ENCODE data around the gene YTHDF1. TPM values are rescaled to one million over a fixed set of nuclear protein-coding genes. Genes with fewer than 3 reads are reported as not detected.

Gene YTHDF1
- total RNA-seq, 1 donor: 30.7 TPM

DNA sequence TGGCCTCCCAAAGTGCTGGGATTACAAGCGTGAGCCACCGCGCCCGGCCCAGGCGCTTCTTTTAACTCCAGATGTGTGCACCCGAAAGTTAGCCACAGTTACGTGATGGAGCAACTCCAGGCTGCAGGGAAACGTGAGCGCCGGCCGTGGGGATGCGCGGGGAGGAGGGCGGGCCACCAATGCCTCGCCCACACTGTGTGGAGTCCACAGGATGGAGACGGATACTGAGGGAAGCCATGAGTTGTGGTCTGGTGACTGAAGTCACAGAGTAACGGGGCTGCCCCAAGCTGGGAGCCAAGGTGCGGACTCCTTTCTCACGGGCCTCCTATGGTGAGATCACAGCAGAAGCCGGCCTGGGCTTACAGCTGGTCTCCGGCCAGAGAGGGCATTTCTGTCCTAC lies 23.2 kb downstream of the YTHDF1 start:
- TF ChIP-seq, protein P1, sequence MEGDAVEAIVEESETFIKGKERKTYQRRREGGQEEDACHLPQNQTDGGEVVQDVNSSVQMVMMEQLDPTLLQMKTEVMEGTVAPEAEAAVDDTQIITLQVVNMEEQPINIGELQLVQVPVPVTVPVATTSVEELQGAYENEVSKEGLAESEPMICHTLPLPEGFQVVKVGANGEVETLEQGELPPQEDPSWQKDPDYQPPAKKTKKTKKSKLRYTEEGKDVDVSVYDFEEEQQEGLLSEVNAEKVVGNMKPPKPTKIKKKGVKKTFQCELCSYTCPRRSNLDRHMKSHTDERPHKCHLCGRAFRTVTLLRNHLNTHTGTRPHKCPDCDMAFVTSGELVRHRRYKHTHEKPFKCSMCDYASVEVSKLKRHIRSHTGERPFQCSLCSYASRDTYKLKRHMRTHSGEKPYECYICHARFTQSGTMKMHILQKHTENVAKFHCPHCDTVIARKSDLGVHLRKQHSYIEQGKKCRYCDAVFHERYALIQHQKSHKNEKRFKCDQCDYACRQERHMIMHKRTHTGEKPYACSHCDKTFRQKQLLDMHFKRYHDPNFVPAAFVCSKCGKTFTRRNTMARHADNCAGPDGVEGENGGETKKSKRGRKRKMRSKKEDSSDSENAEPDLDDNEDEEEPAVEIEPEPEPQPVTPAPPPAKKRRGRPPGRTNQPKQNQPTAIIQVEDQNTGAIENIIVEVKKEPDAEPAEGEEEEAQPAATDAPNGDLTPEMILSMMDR (IDR thresholded peaks at IDR 0.05; ENCODE audit: insufficient read depth, low read depth, low read length): no peak
- no peak overlapping the region for H3K4me3 ChIP-seq (ENCODE audit: low read depth, low read length)
- no peak for DNase-seq (ENCODE audit: low read depth)

DNA sequence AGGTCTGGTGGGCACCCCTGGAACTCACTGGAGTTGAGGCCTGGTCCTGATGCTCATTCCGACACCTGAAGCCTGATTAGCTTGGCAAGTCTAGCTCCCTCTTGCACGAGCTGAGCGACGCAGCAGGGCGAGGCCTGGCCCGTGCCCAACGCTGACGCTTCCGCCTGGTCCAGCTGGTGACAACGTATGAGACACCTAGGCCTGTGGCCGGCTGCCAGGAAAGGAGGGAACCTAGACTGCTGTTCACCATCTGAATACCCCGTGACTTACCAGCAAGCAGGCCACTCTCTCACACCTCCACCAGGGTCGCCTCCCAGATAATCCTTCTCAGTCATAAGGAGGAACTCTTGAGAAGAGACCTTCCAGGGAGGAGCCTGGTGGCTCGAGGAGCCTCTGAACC lies 24.5 kb downstream of the YTHDF1 start:
- H3K4me3 ChIP-seq (ENCODE audit: low read depth, low read length): no peak overlapping the region
- no peak for DNase-seq (ENCODE audit: low read depth)
- TF ChIP-seq, protein P1 (IDR thresholded peaks at IDR 0.05; ENCODE audit: insufficient read depth, low read depth, low read length): no peak

DNA sequence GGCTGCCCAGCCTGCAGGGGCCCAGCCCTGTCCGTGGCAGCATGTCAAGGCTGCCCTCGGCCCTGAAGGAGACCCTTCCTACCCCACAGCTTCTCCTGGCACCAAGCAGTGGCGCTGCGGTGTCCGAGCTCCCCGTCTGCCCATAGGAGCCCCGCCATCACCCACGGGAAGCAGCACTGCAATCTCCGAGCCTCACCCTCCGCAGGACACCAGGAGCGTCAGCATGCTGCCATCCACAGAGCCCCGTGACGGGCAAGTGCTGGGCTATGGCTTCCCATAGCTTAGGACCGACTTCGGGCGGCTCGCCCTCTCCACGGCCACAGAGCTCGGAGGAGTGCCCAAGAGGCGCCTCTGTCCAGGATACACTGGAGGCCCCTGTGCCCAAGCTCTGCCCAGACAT lies 25.1 kb downstream of the YTHDF1 start:
- no peak overlapping the region for H3K4me3 ChIP-seq (ENCODE audit: low read depth, low read length)
- no peak for DNase-seq (ENCODE audit: low read depth)
- TF ChIP-seq, protein P1 (IDR thresholded peaks at IDR 0.05; ENCODE audit: insufficient read depth, low read depth, low read length): no peak

DNA sequence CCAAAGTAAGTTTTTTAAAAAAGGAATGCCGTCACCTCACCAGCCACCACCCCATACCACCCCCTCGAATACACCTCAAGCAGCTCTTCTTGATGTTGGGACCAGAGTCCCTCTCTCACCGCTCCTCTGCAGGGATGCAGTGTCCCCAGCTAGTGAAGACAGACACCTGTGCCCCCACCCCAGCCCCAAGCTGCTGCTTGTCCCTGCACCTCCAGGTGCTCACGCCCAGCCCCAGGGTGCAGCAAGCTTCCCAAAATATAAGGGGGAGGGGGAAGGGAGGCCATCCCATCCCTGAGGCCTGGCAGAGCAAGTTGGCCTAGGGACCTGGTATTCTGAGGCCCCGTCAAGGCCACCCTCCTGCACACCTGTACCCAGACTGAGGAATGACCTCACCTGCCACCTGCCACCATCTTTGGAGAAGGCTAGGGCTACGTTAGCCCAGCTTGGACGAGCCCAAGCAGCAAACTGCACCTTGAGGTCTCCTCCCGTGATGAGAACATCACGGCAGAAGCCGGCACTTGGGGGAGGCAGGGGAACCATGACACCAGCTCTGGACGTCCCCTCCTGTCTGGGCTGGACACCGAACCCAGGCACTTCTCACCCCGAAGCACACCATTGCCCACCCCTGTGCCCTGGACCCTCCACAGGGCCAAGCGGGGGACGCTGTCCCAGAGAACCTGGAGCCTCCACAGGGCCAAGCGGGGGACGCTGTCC lies 25.9 kb downstream of the YTHDF1 start:
- no peak for DNase-seq (ENCODE audit: low read depth)
- TF ChIP-seq, protein P1 (IDR thresholded peaks at IDR 0.05; ENCODE audit: insufficient read depth, low read depth, low read length): no peak
- no peak overlapping the region for H3K4me3 ChIP-seq (ENCODE audit: low read depth, low read length)

DNA sequence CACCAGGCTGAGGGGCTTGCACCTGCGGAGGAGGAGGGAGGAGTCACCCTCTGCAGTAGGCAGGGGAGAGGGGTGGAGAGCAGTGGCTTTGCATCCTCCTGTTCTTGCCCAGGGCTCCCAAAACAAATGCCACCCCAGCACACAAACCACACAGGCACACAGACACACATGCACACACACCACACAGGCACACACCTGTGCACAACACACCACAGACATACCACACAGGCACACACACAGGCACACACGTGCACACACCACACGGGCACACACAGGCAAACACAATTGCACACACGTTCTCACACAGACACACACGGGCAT lies 26.6 kb downstream of the YTHDF1 start:
- TF ChIP-seq, protein P1 (IDR thresholded peaks at IDR 0.05; ENCODE audit: insufficient read depth, low read depth, low read length): no peak
- DNase-seq (ENCODE audit: low read depth): no peak
- H3K4me3 ChIP-seq (ENCODE audit: low read depth, low read length): no peak overlapping the region

DNA sequence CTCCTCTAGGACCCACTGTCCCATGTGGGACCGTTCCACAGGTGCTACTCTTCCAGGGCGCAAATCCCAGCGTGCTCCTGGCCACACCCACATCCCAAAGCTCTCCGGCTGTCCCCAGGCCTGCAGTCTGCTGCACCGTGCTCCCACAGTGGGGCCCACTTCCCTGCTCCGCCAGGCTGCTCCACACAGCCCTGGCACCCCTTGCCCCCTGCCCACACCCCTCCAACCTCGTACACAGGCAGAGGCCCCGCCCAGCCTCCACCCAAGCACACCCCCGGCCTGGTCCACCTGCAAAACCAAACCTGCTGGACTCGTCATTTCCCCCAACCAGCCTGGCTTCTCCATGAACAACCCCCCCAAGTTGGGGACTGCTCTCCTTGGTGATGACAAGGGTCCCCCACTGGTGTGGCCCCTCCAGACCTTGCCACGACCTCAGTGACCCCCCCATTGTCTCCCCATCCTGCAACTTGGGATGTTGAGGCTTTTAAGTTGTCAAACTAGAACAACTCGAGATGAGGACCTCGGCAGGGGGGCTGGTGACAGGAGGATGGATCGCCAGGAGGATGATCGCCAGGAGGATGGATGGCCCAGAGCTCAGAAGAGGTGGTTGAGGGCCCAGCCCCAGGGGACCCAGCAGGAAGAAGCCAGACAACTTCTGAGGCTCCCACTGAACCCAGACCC lies 27.1 kb downstream of the YTHDF1 start:
- DNase-seq (ENCODE audit: low read depth): no peak
- TF ChIP-seq, protein P1 (IDR thresholded peaks at IDR 0.05; ENCODE audit: insufficient read depth, low read depth, low read length): no peak
- no peak overlapping the region for H3K4me3 ChIP-seq (ENCODE audit: low read depth, low read length)

DNA sequence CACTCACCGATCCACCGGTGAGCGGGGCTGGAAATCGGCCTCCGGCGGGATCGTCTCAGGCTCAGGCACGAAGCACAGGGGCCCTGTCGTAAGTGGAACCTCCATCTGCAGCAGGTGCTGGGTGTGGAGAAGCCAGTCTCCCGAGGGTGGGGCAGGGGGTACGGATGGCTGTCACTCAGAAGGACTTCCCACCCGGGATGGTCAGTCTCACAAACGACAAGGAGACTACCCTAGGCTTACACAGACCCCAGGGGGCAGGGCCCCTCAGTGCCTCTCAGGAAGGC lies 27.8 kb downstream of the YTHDF1 start:
- no peak overlapping the region for H3K4me3 ChIP-seq (ENCODE audit: low read depth, low read length)
- TF ChIP-seq, protein P1 (IDR thresholded peaks at IDR 0.05; ENCODE audit: insufficient read depth, low read depth, low read length): no peak
- DNase-seq (ENCODE audit: low read depth): no peak

Measured in fibroblast of villous mesenchyme (primary cell).